ENCODE measurements around the gene S1PR1. TPM values are rescaled to one million over a fixed set of nuclear protein-coding genes. Genes with fewer than 3 reads are reported as not detected.
"Not testable (repeated sequence)": the region's sequence is repeated elsewhere in the genome, so short reads cannot be mapped to it uniquely, and the experiment has no call there.

S1PR1 gene
- total and polyA plus RNA-seq, 8 donors: 35.5 to 180 (median 160) TPM

DNA sequence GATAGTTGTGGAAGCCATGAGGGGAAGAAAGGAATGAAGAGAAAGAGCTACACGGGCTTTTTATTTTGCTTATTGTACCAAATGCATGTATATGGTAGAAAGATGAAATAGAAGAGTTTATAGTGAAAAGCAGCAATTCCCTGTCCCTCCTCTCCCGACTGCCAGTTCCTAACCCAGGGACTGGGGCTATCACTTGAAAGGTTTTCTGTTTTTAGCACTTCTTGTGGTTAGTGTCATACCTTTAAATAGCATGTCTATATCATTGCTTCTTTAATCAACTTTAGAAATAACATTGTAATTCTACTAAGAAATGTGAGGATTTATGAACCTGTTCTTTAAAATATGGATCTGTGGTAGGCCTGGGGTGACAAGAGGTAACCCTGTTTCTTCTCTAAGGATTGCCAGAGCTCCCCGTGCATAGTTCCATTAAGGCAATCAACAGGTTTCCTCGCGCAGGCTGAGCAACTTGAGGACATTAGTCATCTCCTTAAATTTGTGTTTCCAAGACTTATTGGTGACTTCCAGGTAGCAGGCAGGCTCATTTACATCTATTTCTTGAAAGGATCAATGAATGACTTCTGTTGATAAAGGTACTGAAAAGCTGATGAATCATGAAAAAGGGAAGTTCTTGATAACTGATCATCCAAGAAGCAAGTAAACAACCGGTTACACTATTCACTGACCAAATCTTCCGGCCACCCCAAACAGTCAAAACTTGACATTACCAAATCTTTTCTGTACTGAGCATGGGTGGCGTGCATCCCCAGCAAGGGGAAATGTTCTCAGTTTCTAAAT lies 37.8 kb upstream of the S1PR1 start:
- no peak for DNase-seq
- intact Hi-C loops (cut with DNase I): no loop called here

DNA sequence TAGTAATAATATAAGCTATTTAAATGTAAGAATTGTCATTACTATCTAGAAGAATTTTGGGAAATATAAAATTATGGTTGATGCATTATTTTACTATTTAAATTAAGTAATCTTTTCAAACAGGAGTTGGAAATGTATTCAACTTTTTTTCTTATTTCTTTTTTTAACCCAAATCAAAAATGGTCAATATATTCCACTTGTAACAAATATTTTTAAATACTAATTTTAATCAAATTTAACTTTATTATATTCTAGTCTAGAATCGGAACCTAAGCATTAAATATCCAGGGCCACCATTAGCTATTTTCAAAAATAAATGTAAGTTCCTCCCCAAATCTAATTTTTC lies 37.2 kb upstream of the S1PR1 start:
- ATAC-seq: no peak
- TF ChIP-seq CTCF (IDR thresholded peaks at IDR 0.05): no peak
- Histone ChIP-seq H3K27ac (no peak overlapping the region), H3K4me1 (no peaks in the 10 kb centered on the region), H3K4me3 (no peak overlapping the region), H3K27me3 (no peaks in the 10 kb centered on the region), H3K36me3 (no peaks in the 10 kb centered on the region), H3K9me3 (no peaks in the 10 kb centered on the region)
- DNase-seq: no peak
- intact Hi-C loops (cut with DNase I): no loop called here

More for the DNA sequence above, 37.8 kb upstream of the S1PR1 start:
- no peak for ATAC-seq
- Histone ChIP-seq H3K9me3 (no peaks in the 10 kb centered on the region), H3K27me3 (no peaks in the 10 kb centered on the region), H3K4me1 (no peaks in the 10 kb centered on the region), H3K4me3 (no peak overlapping the region), H3K36me3 (no peaks in the 10 kb centered on the region), H3K27ac (no peak overlapping the region)
- TF ChIP-seq CTCF (IDR thresholded peaks at IDR 0.05): no peak

- H3K36me3 ChIP-seq: no peaks in the 10 kb centered on the region
Measured at GRCh38 chr1:101200513-101200912, 36.3 kb upstream of the S1PR1 start.

DNA sequence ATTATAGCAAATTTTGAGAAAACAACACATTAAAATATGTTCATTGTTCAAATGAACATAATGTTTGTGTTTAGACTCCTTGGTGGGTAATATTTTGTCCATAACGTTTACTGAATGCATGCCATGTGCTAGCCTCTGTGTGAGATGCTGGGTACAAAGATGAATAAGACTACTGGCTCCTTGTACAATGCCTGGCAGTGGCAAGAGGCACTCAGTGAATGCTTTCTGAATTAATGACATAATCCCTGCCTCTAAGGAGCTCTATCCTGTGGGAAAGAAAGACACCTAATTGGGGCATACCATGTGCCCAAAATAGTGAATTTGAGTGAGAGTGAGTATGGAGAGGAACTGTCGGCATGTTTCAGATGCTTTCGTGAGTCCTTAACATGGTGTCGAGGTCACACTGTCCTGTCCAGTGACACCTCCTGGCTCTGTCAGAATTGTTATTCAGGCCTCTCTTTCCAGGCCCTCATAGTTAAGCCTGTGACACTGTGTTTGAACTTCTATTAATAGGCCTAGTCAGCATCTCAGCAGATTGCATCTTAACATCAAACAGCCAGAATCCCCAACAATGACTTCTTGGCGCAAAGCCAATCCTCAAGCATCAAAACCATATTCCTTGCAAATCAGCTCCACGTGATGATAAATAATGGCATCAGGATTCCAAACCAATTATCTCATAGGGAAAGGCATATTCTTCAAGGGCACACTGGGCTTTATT lies 32.8 kb upstream of the S1PR1 start:
- DNase-seq: peak in 2 of 4 donors; percentile 13 to 44
- Histone ChIP-seq H3K4me1 (no peaks in the 10 kb centered on the region), H3K4me3 (no peak overlapping the region), H3K36me3 (no peaks in the 10 kb centered on the region), H3K9me3 (no peaks in the 10 kb centered on the region), H3K27me3 (no peaks in the 10 kb centered on the region), H3K27ac (no peak overlapping the region)
- intact Hi-C loops (cut with DNase I): no loop called here
- TF ChIP-seq CTCF (IDR thresholded peaks at IDR 0.05): no peak
- no peak for ATAC-seq

More at GRCh38 chr1:101200513-101200912, 36.3 kb upstream of the S1PR1 start:
- no peaks in the 10 kb centered on the region for H3K4me1 ChIP-seq
- no peaks in the 10 kb centered on the region for H3K9me3 ChIP-seq
- ATAC-seq (no peak), DNase-seq (no peak)
- intact Hi-C loops (cut with DNase I): no loop called here
- H3K4me3 ChIP-seq: no peak overlapping the region
- no peak for TF ChIP-seq CTCF (IDR thresholded peaks at IDR 0.05)
- no peak overlapping the region for H3K27ac ChIP-seq
- no peaks in the 10 kb centered on the region for H3K27me3 ChIP-seq

- no peak for TF ChIP-seq CTCF (IDR thresholded peaks at IDR 0.05)
- DNase-seq: no peak
- intact Hi-C loops (cut with DNase I): no loop called here
- Histone ChIP-seq H3K27me3 (no peaks in the 10 kb centered on the region), H3K4me1 (no peaks in the 10 kb centered on the region), H3K36me3 (no peaks in the 10 kb centered on the region), H3K27ac (no peak overlapping the region), H3K9me3 (no peaks in the 10 kb centered on the region), H3K4me3 (no peak overlapping the region)
- ATAC-seq: no peak
Measured at GRCh38 chr1:101205457-101205856, 31.4 kb upstream of the S1PR1 start.

DNA sequence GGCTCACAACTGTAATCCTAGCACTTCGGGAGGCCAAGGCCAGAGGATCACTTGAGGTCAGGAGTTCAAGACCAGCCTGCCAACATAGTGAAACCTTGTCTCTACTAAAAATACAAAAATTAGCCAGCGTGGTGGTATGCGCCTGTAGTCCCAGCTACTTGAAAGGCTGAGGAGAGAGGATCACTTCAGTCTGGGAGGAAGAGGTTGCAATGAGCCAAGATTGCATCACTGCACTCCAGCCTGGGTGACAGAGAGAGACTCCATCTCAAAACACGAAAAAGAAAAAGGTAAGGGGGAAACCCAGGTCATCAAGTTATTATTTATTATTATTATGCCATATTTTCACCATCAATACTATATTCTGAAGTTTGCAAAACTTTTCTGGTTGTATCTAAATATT lies 30.7 kb upstream of the S1PR1 start:
- intact Hi-C loops (cut with DNase I); H3K4me1 ChIP-seq; ATAC-seq; H3K4me3 ChIP-seq; H3K27me3 ChIP-seq; H3K36me3 ChIP-seq; DNase-seq; H3K27ac ChIP-seq; H3K9me3 ChIP-seq: not testable (repeated sequence)

GRCh38 chr1:101207271-101207670 lies 29.5 kb upstream of the S1PR1 start:
- DNase-seq; H3K27me3 ChIP-seq; H3K27ac ChIP-seq; intact Hi-C loops (cut with DNase I); H3K4me3 ChIP-seq; H3K4me1 ChIP-seq; H3K36me3 ChIP-seq; H3K9me3 ChIP-seq; ATAC-seq: not testable (repeated sequence)
